Mesenchymal stem cell (in vitro differentiated cells and primary cell): ENCODE results near the gene ZBTB7B.

Experiments used
- DNase-seq: peaks from one replicate; pipeline ENCODE4 v3.0.0-alpha.2; 2013
- H2AFZ ChIP-seq: one replicate; pipeline ENCODE4 v1.6.1; 2013; ENCODE audit warnings: low read depth, mild to moderate bottlenecking, control low read depth, inconsistent platforms, low read length, moderate library complexity
- H2AK5ac ChIP-seq: 2 replicates; pipeline ENCODE4 v1.6.1; 2013; ENCODE audit warnings: low read length, moderate library complexity, mild to moderate bottlenecking, inconsistent platforms; ENCODE audit not compliant: severe bottlenecking
- H2BK120ac ChIP-seq: one replicate; pipeline ENCODE4 v1.6.1; 2013; ENCODE audit warnings: low read depth, mild to moderate bottlenecking, inconsistent platforms, low read length, moderate library complexity
- H2BK12ac ChIP-seq, 2 experiments: one replicate each; pipeline ENCODE4 v1.6.1; 2013; ENCODE audit warnings: inconsistent platforms in 2 of 2, low read length in 2 of 2, mild to moderate bottlenecking in 2 of 2, moderate library complexity in 2 of 2, control low read depth in 1 of 2
- H2BK15ac ChIP-seq: one replicate; pipeline ENCODE4 v1.6.1; 2013; ENCODE audit warnings: mild to moderate bottlenecking, low read depth, inconsistent platforms; ENCODE audit not compliant: poor library complexity, severe bottlenecking
- H2BK5ac ChIP-seq: 2 replicates; pipeline ENCODE4 v1.6.1; 2013; ENCODE audit warnings: low read depth, mild to moderate bottlenecking, low read length, control low read depth, inconsistent platforms; ENCODE audit not compliant: poor library complexity, severe bottlenecking
- H3K14ac ChIP-seq, 2 experiments: one replicate each; pipeline ENCODE4 v1.6.1; 2013; ENCODE audit warnings: inconsistent platforms in 2 of 2, low read length in 2 of 2, control low read depth in 1 of 2, mild to moderate bottlenecking in 1 of 2, moderate library complexity in 1 of 2
- H3K18ac ChIP-seq, 2 experiments: one replicate each; pipeline ENCODE4 v1.6.1; 2013; ENCODE audit warnings: inconsistent platforms in 2 of 2, low read length in 2 of 2, control low read depth in 1 of 2, low read depth in 1 of 2, mild to moderate bottlenecking in 1 of 2
- H3K23ac ChIP-seq, 2 experiments: one replicate each; pipeline ENCODE4 v1.6.1; 2013; ENCODE audit warnings: inconsistent platforms in 2 of 2, low read length in 2 of 2, mild to moderate bottlenecking in 2 of 2, moderate library complexity in 2 of 2, control low read depth in 1 of 2
- H3K27ac ChIP-seq: 2 replicates; pipeline ENCODE4 v1.5.1; 2013; ENCODE audit warnings: mild to moderate bottlenecking, moderate library complexity, low read length, control low read depth, inconsistent platforms; ENCODE audit not compliant: poor library complexity, severe bottlenecking
- H3K27me3 ChIP-seq, 2 experiments: 2 replicates each; pipeline versions ENCODE4 v1.6.1 to v1.7.0; 2013; ENCODE audit warnings: low read length in 2 of 2, mild to moderate bottlenecking in 2 of 2, moderate library complexity in 2 of 2, control low read depth in 1 of 2, inconsistent platforms in 1 of 2; ENCODE audit not compliant: control insufficient read depth in 1 of 2, insufficient read depth in 1 of 2
- H3K36me3 ChIP-seq, 2 experiments: 2 replicates each; pipeline versions ENCODE4 v1.6.1 to v1.7.0; 2013; ENCODE audit warnings: low read length in 2 of 2, control low read depth in 1 of 2, inconsistent platforms in 1 of 2, low read depth in 1 of 2, mild to moderate bottlenecking in 1 of 2; ENCODE audit not compliant: insufficient read depth in 2 of 2, control insufficient read depth in 1 of 2
- H3K4ac ChIP-seq, 2 experiments: one replicate each; pipeline ENCODE4 v1.6.1; 2013; ENCODE audit warnings: inconsistent platforms in 2 of 2, low read length in 2 of 2, mild to moderate bottlenecking in 2 of 2, moderate library complexity in 2 of 2, control low read depth in 1 of 2, low read depth in 1 of 2
- H3K4me1 ChIP-seq: 2 replicates; pipeline ENCODE4 v1.6.1; 2013; ENCODE audit warnings: low read depth, low read length, control low read depth; ENCODE audit not compliant: control insufficient read depth, insufficient read depth
- H3K4me2 ChIP-seq: 2 replicates; pipeline ENCODE4 v1.6.1; 2013; ENCODE audit warnings: low read length, mild to moderate bottlenecking, inconsistent platforms; ENCODE audit not compliant: poor library complexity, severe bottlenecking
- H3K4me3 ChIP-seq, 2 experiments: 2 replicates each; pipeline versions ENCODE4 v1.5.1 to v1.7.0; 2013; ENCODE audit warnings: low read length in 2 of 2, mild to moderate bottlenecking in 2 of 2, control low read depth in 1 of 2, low read depth in 1 of 2; ENCODE audit not compliant: insufficient read depth in 1 of 2
- H3K79me1 ChIP-seq: replicated peaks from 2 replicates; pipeline ENCODE4 v1.6.1; 2013; ENCODE audit warnings: mild to moderate bottlenecking, control low read depth, low read length, inconsistent platforms; ENCODE audit not compliant: poor library complexity, severe bottlenecking
- H3K9ac ChIP-seq: 2 replicates; pipeline ENCODE4 v1.7.0; 2013; ENCODE audit warnings: mild to moderate bottlenecking, low read length, moderate library complexity
- H3K9me3 ChIP-seq: 2 replicates; pipeline ENCODE4 v1.7.0; 2013; ENCODE audit warnings: mild to moderate bottlenecking, low read length; ENCODE audit not compliant: control insufficient read depth
- H4K8ac ChIP-seq: one replicate; pipeline ENCODE4 v1.6.1; 2013; ENCODE audit warnings: inconsistent platforms, mild to moderate bottlenecking, low read length, moderate library complexity
- H4K91ac ChIP-seq: one replicate; pipeline ENCODE4 v1.6.1; 2013; ENCODE audit warnings: mild to moderate bottlenecking, low read length, inconsistent platforms
- WGBS: methylation state at CpG from one replicate; pipeline ENCODE4 v1.1.7; 2013; ENCODE audit warnings: mixed read lengths; 5-methylcytosine and 5-hydroxymethylcytosine counted together

Gene ZBTB7B

DNA sequence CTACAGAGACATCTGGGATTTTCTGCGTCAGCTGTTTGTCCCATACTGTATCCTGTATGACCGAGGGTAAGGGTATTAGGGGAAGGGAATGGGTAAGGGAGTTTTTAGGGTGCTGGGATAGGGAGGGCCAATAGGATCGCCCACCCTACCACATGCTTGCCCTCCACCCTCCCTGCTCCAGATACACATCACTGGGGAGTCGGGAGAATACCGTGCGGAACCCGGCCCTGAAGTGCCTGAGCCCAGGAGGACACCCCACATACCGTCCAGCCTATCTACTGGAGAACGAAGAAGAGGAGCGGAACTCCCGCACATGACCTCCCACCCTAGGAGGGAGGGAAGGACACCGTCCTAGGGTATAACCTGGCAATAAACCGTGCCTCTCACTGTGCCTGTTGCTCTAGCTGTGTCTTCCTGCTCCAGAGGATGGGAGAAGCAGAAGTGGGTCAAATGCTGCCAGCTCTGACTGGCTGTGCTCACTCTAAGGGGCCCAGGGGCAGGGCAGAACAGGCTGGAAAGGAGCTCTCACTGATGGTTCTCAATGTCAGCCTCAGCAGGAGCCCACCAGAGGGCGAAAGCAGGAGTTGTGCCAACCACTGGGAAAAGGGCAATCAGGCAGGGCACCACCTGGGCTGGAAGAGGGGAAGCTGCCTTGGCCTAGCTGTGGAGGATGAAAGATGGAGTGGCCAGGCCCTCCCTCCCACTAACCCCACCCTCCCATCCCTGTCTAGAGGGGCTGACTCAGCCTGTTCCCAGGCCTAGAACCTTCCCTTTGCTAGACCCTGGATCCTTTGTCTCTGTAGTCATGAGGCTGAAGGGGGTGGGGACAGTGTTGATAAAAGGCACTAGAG, 9.7 kb upstream of the ZBTB7B start:
- H3K27ac ChIP-seq: no peak overlapping the region
- no peak overlapping the region for H2BK120ac ChIP-seq
- H3K18ac ChIP-seq: peak overlapping the region in 1 of 2 experiments; percentile 29
- H2BK15ac ChIP-seq: no peak overlapping the region
- H4K91ac ChIP-seq: peak overlapping the region; percentile 57
- no peak overlapping the region for H3K4me2 ChIP-seq
- H2AFZ ChIP-seq: no peak overlapping the region
- H3K4me1 ChIP-seq: peaks cover 19% of the 10 kb centered on the region
- DNase-seq: peak; percentile 50
- H3K4ac ChIP-seq: no peak overlapping the region
- peaks cover 35 to 37% of the 10 kb centered on the region in 2 experiments for H3K36me3 ChIP-seq
- H3K23ac ChIP-seq: no peak overlapping the region
- H3K14ac ChIP-seq: no peak overlapping the region
- H2BK12ac ChIP-seq: peak overlapping the region in 1 of 2 experiments; percentile 11
- H2BK5ac ChIP-seq: no peak overlapping the region
- 95% methylated on average over 10 of the region's 14 CpGs for WGBS
- H2AK5ac ChIP-seq: no peak overlapping the region
- H3K9me3 ChIP-seq: no peaks in the 10 kb centered on the region
- no peak overlapping the region for H3K4me3 ChIP-seq
- no peak overlapping the region for H3K9ac ChIP-seq
- peak overlapping the region; percentile 66 for H4K8ac ChIP-seq
- H3K27me3 ChIP-seq: no peaks in the 10 kb centered on the region
- peaks cover 25% of the 10 kb centered on the region for H3K79me1 ChIP-seq

DNA sequence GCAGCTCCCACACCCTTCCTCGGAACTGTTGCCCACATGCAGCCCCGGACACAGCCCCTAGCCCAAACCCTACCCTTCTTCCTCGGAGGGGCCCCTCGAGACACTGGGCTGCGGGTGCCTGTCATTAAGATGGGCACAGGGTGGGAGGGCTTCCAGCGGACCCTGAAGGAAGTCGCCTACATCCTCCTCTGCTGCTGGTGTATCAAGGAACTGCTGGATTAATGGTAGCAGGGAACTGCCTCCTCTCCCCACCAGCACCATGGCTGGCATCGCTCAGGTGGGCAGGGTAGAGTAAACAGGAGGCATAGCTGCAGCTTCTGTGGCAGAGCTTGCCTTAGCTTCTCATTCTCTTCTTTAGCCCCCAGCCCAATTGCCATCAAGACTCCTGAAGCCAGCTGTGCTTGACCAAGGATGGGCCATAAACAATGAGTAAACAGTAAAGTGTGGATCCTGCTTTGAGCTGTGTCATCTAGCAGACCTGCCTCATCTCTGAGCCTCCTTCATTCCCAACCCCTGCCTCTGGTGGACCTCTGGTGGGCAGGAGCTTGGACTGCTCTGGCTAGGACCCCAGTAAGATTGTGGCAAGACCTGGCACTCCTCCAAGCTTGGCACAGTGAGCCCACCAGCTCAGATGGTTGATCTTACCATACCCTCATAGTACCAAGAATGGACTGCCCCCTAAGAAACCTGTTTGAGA, 8.9 kb upstream of the ZBTB7B start, which contains the start of gene LENEP:
LENEP (plus strand) TSS at position 15 of the 697 bp plus-strand sequence; CDS start at position 37, 22 bp downstream.
- 100% methylated on average over 1 of the region's 8 CpGs for WGBS
- peak within 1 kb of the TSS in 1 of 2 experiments; percentile 23 for H3K23ac ChIP-seq
- peak within 1 kb of the TSS; percentile 66 for H4K8ac ChIP-seq
- no peak within 1 kb of the TSS for H3K9ac ChIP-seq
- no peak within 1 kb of the TSS for H2AFZ ChIP-seq
- H3K4me2 ChIP-seq: no peak within 1 kb of the TSS
- no peaks in the 10 kb centered on the region for H3K27me3 ChIP-seq
- peaks cover 21% of the 10 kb centered on the region for H3K79me1 ChIP-seq
- no peak for DNase-seq
- peak within 1 kb of the TSS; percentile 84 for H4K91ac ChIP-seq
- H3K4me1 ChIP-seq: peaks cover 21% of the 10 kb centered on the region
- no peak within 1 kb of the TSS for H3K27ac ChIP-seq
- H3K4me3 ChIP-seq: no peak within 1 kb of the TSS
- H2BK120ac ChIP-seq: peak within 1 kb of the TSS; percentile 74
- H3K36me3 ChIP-seq: peaks cover 27 to 30% of the 10 kb centered on the region in 2 experiments
- peak within 1 kb of the TSS; percentile 23 to 45 for H2BK12ac ChIP-seq
- H2BK5ac ChIP-seq: no peak within 1 kb of the TSS
- H3K18ac ChIP-seq: peak within 1 kb of the TSS in 1 of 2 experiments; percentile 29
- no peaks in the 10 kb centered on the region for H3K9me3 ChIP-seq
- peak within 1 kb of the TSS; percentile 45 for H2AK5ac ChIP-seq
- H3K14ac ChIP-seq: no peak within 1 kb of the TSS
- peak within 1 kb of the TSS; percentile 4 to 93 for H3K4ac ChIP-seq
- H2BK15ac ChIP-seq: peak within 1 kb of the TSS; percentile 55

DNA sequence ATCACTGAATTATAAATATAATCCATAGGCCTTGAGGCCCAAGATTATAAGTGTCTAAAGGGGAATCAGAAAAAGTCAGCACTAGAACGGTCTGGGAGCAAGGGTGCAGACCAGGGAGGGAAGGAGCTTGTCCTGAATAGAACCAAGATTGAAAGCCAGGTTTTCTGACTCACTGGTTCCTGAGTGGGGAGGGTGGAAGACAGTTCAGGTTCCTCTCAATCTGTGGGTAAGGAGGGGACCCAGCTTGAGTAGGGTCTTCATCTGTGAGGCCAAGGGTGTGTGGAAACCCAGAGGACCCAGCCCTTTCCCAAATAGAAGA, 8.4 kb upstream of the ZBTB7B start:
- DNase-seq: no peak
- peaks cover 22 to 26% of the 10 kb centered on the region in 2 experiments for H3K36me3 ChIP-seq
- H2AK5ac ChIP-seq: no peak overlapping the region
- no peaks in the 10 kb centered on the region for H3K27me3 ChIP-seq
- H3K79me1 ChIP-seq: peaks cover 18% of the 10 kb centered on the region
- no peak overlapping the region for H3K4me3 ChIP-seq
- no peak overlapping the region for H3K14ac ChIP-seq
- no peak overlapping the region for H3K23ac ChIP-seq
- H3K27ac ChIP-seq: no peak overlapping the region
- H3K9me3 ChIP-seq: no peaks in the 10 kb centered on the region
- no peak overlapping the region for H4K8ac ChIP-seq
- H2AFZ ChIP-seq: no peak overlapping the region
- peaks cover 24% of the 10 kb centered on the region for H3K4me1 ChIP-seq
- H2BK15ac ChIP-seq: no peak overlapping the region
- H3K18ac ChIP-seq: no peak overlapping the region
- H3K4me2 ChIP-seq: no peak overlapping the region
- H2BK120ac ChIP-seq: no peak overlapping the region
- no peak overlapping the region for H3K4ac ChIP-seq
- H4K91ac ChIP-seq: no peak overlapping the region
- 97% methylated on average over 1 of the region's 1 CpG for WGBS
- no peak overlapping the region for H2BK5ac ChIP-seq
- H2BK12ac ChIP-seq: no peak overlapping the region
- H3K9ac ChIP-seq: no peak overlapping the region

DNA sequence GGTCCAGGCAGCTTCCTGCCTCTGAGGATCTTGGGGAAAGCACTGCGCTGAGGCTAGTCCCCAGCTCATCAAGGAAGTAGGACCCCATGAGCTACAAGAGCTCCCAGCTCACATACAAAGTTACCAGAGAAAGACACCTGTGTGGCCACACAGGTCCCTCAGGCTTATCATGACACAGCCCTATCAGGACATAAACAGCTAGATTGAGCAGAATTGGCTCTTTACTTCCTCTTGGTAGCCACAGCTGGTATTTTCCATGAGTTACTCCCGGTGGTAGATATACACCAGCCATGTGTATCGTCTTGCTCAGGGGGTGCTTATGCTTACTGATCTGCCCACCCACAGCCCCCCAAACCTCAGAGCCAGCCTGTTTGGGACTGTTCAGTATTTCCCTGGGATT, 8.0 kb upstream of the ZBTB7B start:
- Histone ChIP-seq H2BK15ac (no peak overlapping the region), H3K4me1 (peaks cover 24% of the 10 kb centered on the region), H2BK5ac (no peak overlapping the region), H3K4me3 (no peak overlapping the region), H3K27me3 (no peaks in the 10 kb centered on the region), H3K9ac (no peak overlapping the region), H3K4ac (peak overlapping the region in 1 of 2 experiments; percentile 62), H3K79me1 (peaks cover 14% of the 10 kb centered on the region), H2BK120ac (no peak overlapping the region), H3K9me3 (no peaks in the 10 kb centered on the region), H2AFZ (no peak overlapping the region), H2BK12ac (no peak overlapping the region), H3K4me2 (no peak overlapping the region), H2AK5ac (peak overlapping the region; percentile 36), H3K14ac (no peak overlapping the region), H3K27ac (no peak overlapping the region), H3K18ac (no peak overlapping the region), H3K36me3 (peaks cover 18 to 23% of the 10 kb centered on the region in 2 experiments), H3K23ac (no peak overlapping the region), H4K8ac (no peak overlapping the region), H4K91ac (no peak overlapping the region)
- WGBS: 95% methylated on average over 3 of the region's 3 CpGs
- DNase-seq: no peak
